MM.1S (cell line): ENCODE results near the gene GAK.

ENCODE experiments used
- DNase-seq: peaks from one replicate; pipeline ENCODE4 v3.0.0-alpha.2; 2015
- H2AFZ ChIP-seq: fragments of 300-600 bp; sonication (generic); 2 replicates; pipeline ENCODE4 v1.6.0; 2016; ENCODE audit warnings: antibody characterized with exemption, low read length
- H3F3A ChIP-seq: fragments of 300-600 bp; sonication (generic); 2 replicates; pipeline ENCODE4 v1.6.1; 2016; ENCODE audit warnings: mild to moderate bottlenecking, antibody characterized with exemption, low read length, moderate library complexity, mixed read lengths; ENCODE audit not compliant: insufficient read depth
- H3K27ac ChIP-seq: fragments of 300-600 bp; sonication (generic); 2 replicates; pipeline ENCODE4 v1.5.1; 2016; ENCODE audit warnings: mild to moderate bottlenecking, low read length
- H3K27me3 ChIP-seq: fragments of 300-600 bp; sonication (generic); replicated peaks from 2 replicates; pipeline ENCODE4 v1.6.0; 2016; ENCODE audit warnings: low read length; ENCODE audit not compliant: insufficient read depth
- H3K36me3 ChIP-seq: fragments of 300-600 bp; sonication (generic); replicated peaks from 2 replicates; pipeline ENCODE4 v1.6.1; 2016; ENCODE audit warnings: mild to moderate bottlenecking, low read length, mixed read lengths; ENCODE audit not compliant: insufficient read depth
- H3K4me1 ChIP-seq: fragments of 300-600 bp; sonication (generic); 2 replicates; pipeline ENCODE4 v1.6.1; 2016; ENCODE audit warnings: low read length, mixed read lengths
- H3K4me2 ChIP-seq: fragments of 300-600 bp; sonication (generic); 2 replicates; pipeline ENCODE4 v1.6.0; 2016; ENCODE audit warnings: low read depth, low read length
- H3K4me3 ChIP-seq: fragments of 300-600 bp; sonication (generic); 2 replicates; pipeline ENCODE4 v1.5.1; 2016; ENCODE audit warnings: low read length, mixed read lengths
- H3K79me2 ChIP-seq: fragments of 300-600 bp; sonication (generic); 2 replicates; pipeline ENCODE4 v1.6.1; 2016; ENCODE audit warnings: mixed run types, low read length, mixed read lengths
- H3K9ac ChIP-seq: fragments of 300-600 bp; sonication (generic); 2 replicates; pipeline ENCODE4 v1.6.1; 2016; ENCODE audit warnings: low read length, mixed read lengths
- H3K9me2 ChIP-seq: fragments of 300-600 bp; sonication (generic); replicated peaks from 2 replicates; pipeline ENCODE4 v1.6.1; 2016; ENCODE audit warnings: mild to moderate bottlenecking, low read length, mixed read lengths; ENCODE audit not compliant: insufficient read depth
- H3K9me3 ChIP-seq: fragments of 300-600 bp; sonication (generic); replicated peaks from 2 replicates; pipeline ENCODE4 v1.6.1; 2016; ENCODE audit warnings: mild to moderate bottlenecking, low read length, mixed read lengths; ENCODE audit not compliant: insufficient read depth
- H4K20me1 ChIP-seq: fragments of 300-600 bp; sonication (generic); 2 replicates; pipeline ENCODE4 v1.6.1; 2016; ENCODE audit warnings: mild to moderate bottlenecking, low read length, moderate library complexity, mixed read lengths; ENCODE audit not compliant: insufficient read depth
- EZH2 ChIP-seq: fragments of 300-600 bp; sonication (generic); optimal IDR thresholded peaks from 2 replicates; pipeline ENCODE3; 2017; ENCODE audit warnings: low read depth, mild to moderate bottlenecking, antibody characterized with exemption, low read length, mixed read lengths
- EZH2phosphoT487 ChIP-seq: fragments of 300-600 bp; sonication (generic); IDR thresholded peaks from 2 replicates; pipeline ENCODE4 v1.6.1; 2018; ENCODE audit warnings: antibody characterized with exemption, low read length
- TF ChIP-seq, protein P1 (sequence below): fragments of 300-600 bp; sonication (generic); IDR thresholded peaks from 2 replicates; pipeline ENCODE4 v1.5.1; 2016; ENCODE audit warnings: antibody characterized with exemption, low read length, mixed read lengths

GAK gene

GRCh38 chr4:860561-860960, 71.6 kb downstream of the GAK start:
- Histone ChIP-seq H3K27me3 (no peaks in the 10 kb centered on the region), H3K4me2 (no peak overlapping the region), H3K9me2 (no peaks in the 10 kb centered on the region), H3K36me3 (peaks cover 32% of the 10 kb centered on the region; the same call in 1 of the 2 replicates), H3F3A (peaks cover 6% of the 10 kb centered on the region; the same call in 1 of the 2 replicates), H4K20me1 (no peaks in the 10 kb centered on the region), H3K79me2 (no peaks in the 10 kb centered on the region), H3K4me3 (no peak overlapping the region), H3K9me3 (no peaks in the 10 kb centered on the region), H3K27ac (no peak overlapping the region), H2AFZ (no peak overlapping the region), H3K4me1 (no peaks in the 10 kb centered on the region), H3K9ac (no peak overlapping the region)
- TF ChIP-seq EZH2phosphoT487 = no peak
- TF ChIP-seq, protein P1, sequence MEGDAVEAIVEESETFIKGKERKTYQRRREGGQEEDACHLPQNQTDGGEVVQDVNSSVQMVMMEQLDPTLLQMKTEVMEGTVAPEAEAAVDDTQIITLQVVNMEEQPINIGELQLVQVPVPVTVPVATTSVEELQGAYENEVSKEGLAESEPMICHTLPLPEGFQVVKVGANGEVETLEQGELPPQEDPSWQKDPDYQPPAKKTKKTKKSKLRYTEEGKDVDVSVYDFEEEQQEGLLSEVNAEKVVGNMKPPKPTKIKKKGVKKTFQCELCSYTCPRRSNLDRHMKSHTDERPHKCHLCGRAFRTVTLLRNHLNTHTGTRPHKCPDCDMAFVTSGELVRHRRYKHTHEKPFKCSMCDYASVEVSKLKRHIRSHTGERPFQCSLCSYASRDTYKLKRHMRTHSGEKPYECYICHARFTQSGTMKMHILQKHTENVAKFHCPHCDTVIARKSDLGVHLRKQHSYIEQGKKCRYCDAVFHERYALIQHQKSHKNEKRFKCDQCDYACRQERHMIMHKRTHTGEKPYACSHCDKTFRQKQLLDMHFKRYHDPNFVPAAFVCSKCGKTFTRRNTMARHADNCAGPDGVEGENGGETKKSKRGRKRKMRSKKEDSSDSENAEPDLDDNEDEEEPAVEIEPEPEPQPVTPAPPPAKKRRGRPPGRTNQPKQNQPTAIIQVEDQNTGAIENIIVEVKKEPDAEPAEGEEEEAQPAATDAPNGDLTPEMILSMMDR = no peak
- TF ChIP-seq EZH2 = no peak
- DNase-seq = no peak

DNA sequence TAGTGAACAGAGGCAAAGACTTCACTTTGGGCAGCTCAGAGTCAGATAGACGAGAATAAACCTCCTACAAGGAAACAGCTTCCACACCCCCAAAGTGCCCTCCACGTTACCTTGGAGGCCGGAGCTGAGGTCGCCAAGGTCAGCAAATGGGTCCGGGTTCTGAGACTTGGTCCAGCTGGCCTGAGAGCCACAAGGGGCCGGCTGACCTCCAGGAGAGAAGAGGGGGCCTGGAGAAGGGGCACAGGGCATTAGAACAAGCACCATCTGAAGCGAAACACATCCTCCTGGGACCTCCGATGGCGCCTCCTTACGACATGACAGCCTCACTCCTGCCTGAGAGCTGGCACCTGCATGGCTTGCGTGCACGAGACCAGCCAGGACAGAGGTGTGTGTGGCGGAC, 72.6 kb downstream of the GAK start:
- Histone ChIP-seq H3K27me3 (no peaks in the 10 kb centered on the region), H3K27ac (no peak overlapping the region), H4K20me1 (no peaks in the 10 kb centered on the region), H3K79me2 (no peaks in the 10 kb centered on the region), H2AFZ (no peak overlapping the region), H3K9ac (no peak overlapping the region), H3K4me1 (no peaks in the 10 kb centered on the region), H3F3A (peaks cover 6% of the 10 kb centered on the region; the same call in 1 of the 2 replicates), H3K4me3 (no peak overlapping the region), H3K36me3 (peaks cover 27% of the 10 kb centered on the region; the same call in 1 of the 2 replicates), H3K9me3 (no peaks in the 10 kb centered on the region), H3K4me2 (no peak overlapping the region), H3K9me2 (no peaks in the 10 kb centered on the region)
- no peak for DNase-seq
- TF ChIP-seq, protein P1 = no peak
- TF ChIP-seq EZH2phosphoT487 (no peak), EZH2 (no peak)

GRCh38 chr4:858831-859451, 73.2 kb downstream of the GAK start:
- TF ChIP-seq EZH2phosphoT487 (no peak), EZH2 (no peak)
- TF ChIP-seq, protein P1 = no peak
- Histone ChIP-seq H3K4me2 (no peak overlapping the region), H3F3A (peaks cover 6% of the 10 kb centered on the region; the same call in 1 of the 2 replicates), H3K79me2 (no peaks in the 10 kb centered on the region), H3K9me3 (no peaks in the 10 kb centered on the region), H3K4me3 (no peak overlapping the region), H2AFZ (no peak overlapping the region), H3K27ac (no peak overlapping the region), H4K20me1 (no peaks in the 10 kb centered on the region), H3K4me1 (no peaks in the 10 kb centered on the region), H3K9ac (no peak overlapping the region), H3K9me2 (no peaks in the 10 kb centered on the region), H3K36me3 (peaks cover 25% of the 10 kb centered on the region; the same call in 1 of the 2 replicates), H3K27me3 (no peaks in the 10 kb centered on the region)
- DNase-seq = no peak
